Measurements from ENCODE around the gene PTEN. TPM values are rescaled to one million over a fixed set of nuclear protein-coding genes. Genes with fewer than 3 reads are reported as not detected.

Gene PTEN
- total RNA-seq, 6 experiments from 2014 or later, result 49.3 to 72.7 (median 63.5) TPM

DNA sequence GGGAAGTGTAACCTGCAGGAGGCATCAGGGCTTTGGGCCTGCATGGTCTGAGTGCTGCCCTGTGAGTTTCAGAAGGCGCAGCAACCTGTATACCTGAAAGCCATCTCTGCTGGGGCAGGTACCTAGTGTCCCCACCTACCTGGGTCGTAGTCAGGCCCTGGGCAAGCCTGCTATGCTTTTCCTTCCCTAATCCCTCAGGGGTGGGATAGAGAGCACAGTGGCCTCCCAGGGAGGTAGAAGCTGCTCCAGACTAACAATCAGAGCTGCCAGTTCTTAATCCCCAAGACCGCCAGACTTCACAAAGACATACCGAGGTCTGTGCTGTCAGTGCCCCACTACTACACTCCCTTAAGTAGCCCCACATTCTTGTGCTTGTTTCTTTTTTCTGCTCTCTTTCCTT is 52.0 kb downstream of the PTEN start:
- Mint-ChIP-seq H3K4me3 (no peak overlapping the region), H3K36me3 (ENCODE audit: low read depth) (peaks cover 59% of the 10 kb centered on the region), H3K9me3 (peaks cover 21% of the 10 kb centered on the region), H3K27ac (no peak overlapping the region), H3K4me1 (ENCODE audit: low read depth) (peaks cover 61% of the 10 kb centered on the region), H3K27me3 (ENCODE audit: insufficient read depth) (peaks cover 2% of the 10 kb centered on the region)
- DNase-seq, result no peak
- no peak for TF ChIP-seq CTCF (IDR thresholded peaks at IDR 0.05)

DNA sequence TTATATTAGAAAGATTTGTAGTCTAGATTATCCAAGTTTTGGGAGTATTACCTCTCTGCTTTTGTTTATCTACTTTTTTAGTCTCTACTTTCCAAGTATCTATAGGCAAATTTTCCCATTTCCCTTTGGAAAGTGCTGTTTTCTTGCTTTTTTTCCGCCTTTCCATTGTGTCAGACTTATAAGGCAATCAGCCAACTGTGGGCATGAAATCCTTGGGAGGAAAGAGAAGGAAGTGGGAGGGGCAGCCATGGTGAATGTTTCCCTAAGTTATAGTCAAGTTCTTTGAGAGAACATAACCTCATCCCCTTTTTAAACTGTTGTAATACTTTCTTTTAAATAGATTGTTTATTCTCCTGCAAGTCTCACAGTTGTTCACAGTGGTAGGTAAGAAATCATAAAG is 52.6 kb downstream of the PTEN start:
- Mint-ChIP-seq H3K9me3 (peaks cover 21% of the 10 kb centered on the region), H3K4me3 (no peak overlapping the region), H3K27me3 (ENCODE audit: insufficient read depth) (peaks cover 2% of the 10 kb centered on the region), H3K4me1 (ENCODE audit: low read depth) (peaks cover 58% of the 10 kb centered on the region), H3K27ac (0 out of 2 replicates have a peak overlapping the region, but pooled peaks have one; percentile 25), H3K36me3 (ENCODE audit: low read depth) (peaks cover 53% of the 10 kb centered on the region)
- no peak for TF ChIP-seq CTCF (IDR thresholded peaks at IDR 0.05)
- DNase-seq, result no peak

GRCh38 chr10:87916515-87916914 is 53.1 kb downstream of the PTEN start:
- no peak overlapping the region; the same call in 1 of the 2 replicates for H3K4me3 Mint-ChIP-seq
- no peak for DNase-seq
- H3K9me3 Mint-ChIP-seq, result peaks cover 21% of the 10 kb centered on the region
- peaks cover 2% of the 10 kb centered on the region for H3K27me3 Mint-ChIP-seq (ENCODE audit: insufficient read depth)
- peak overlapping the region; percentile 25; the same call in 1 of the 2 replicates for H3K27ac Mint-ChIP-seq
- peaks cover 52% of the 10 kb centered on the region for H3K4me1 Mint-ChIP-seq (ENCODE audit: low read depth)
- H3K36me3 Mint-ChIP-seq (ENCODE audit: low read depth), result peaks cover 47% of the 10 kb centered on the region
- TF ChIP-seq CTCF (IDR thresholded peaks at IDR 0.05), result no peak

- Mint-ChIP-seq H3K4me1 (ENCODE audit: low read depth) (peaks cover 65% of the 10 kb centered on the region), H3K9me3 (peaks cover 8% of the 10 kb centered on the region), H3K27ac (no peak overlapping the region), H3K27me3 (ENCODE audit: insufficient read depth) (peaks cover 3% of the 10 kb centered on the region), H3K36me3 (ENCODE audit: low read depth) (peaks cover 43% of the 10 kb centered on the region), H3K4me3 (no peak overlapping the region)
- no peak for TF ChIP-seq CTCF (IDR thresholded peaks at IDR 0.05)
- DNase-seq, result no peak
These were observed 54.9 kb downstream of the PTEN start for GRCh38 chr10:87918254-87918859.

- Mint-ChIP-seq H3K9me3 (no peaks in the 10 kb centered on the region), H3K4me3 (no peak overlapping the region), H3K27me3 (ENCODE audit: insufficient read depth) (peaks cover 3% of the 10 kb centered on the region), H3K36me3 (ENCODE audit: low read depth) (peaks cover 51% of the 10 kb centered on the region), H3K27ac (no peak overlapping the region), H3K4me1 (ENCODE audit: low read depth) (peaks cover 77% of the 10 kb centered on the region)
- no peak for TF ChIP-seq CTCF (IDR thresholded peaks at IDR 0.05)
- DNase-seq, result no peak
These were observed 57.1 kb downstream of the PTEN start for GRCh38 chr10:87920538-87920937.

Data from HFFc6 (cell line).